Activated CD8-positive, alpha-beta T cell treated with anti-CD3 and anti-CD28 coated beads for 36 hours (primary cell): ENCODE results near the gene F9. TPM values are rescaled to one million over a fixed set of nuclear protein-coding genes. Genes with fewer than 3 reads are reported as not detected.
"Not testable (repeated sequence)": the region's sequence is repeated elsewhere in the genome, so short reads cannot be mapped to it uniquely, and the experiment has no call there.

ENCODE experiments used
- ATAC-seq: fragments of 200-7000 bp; cut with Tn5 transposase; one replicate; pipeline ENCODE4 v1.10.0; 2021; ENCODE audit warnings: mild to moderate bottlenecking, moderate library complexity
- CTCF ChIA-PET: fragments of 350-600 bp; sonication (Branson Sonifier 250); formaldehyde crosslinking; loops from one replicate; lab custom pipeline; 2021; ENCODE audit warnings: antibody characterized with exemption; lab: Charles Lee
- POLR2A ChIA-PET: fragments of 350-600 bp; sonication (Branson Sonifier 250); formaldehyde crosslinking; loops from one replicate; lab custom pipeline; 2021; ENCODE audit warnings: antibody characterized with exemption; lab: Charles Lee
- DNase-seq: peaks from one replicate; pipeline ENCODE4 v3.0.0-alpha.2; 2020
- H3K27ac Mint-ChIP-seq: one replicate; pipeline ENCODE4 v1.8.0; 2021; ENCODE audit warnings: mild to moderate bottlenecking, mixed read lengths
- H3K27me3 Mint-ChIP-seq: one replicate; pipeline ENCODE4 v1.8.0; 2021; ENCODE audit warnings: mixed read lengths
- H3K36me3 Mint-ChIP-seq: one replicate; pipeline ENCODE4 v1.8.0; 2021; ENCODE audit warnings: low read depth, mixed read lengths
- H3K4me1 Mint-ChIP-seq: one replicate; pipeline ENCODE4 v1.8.0; 2021; ENCODE audit warnings: low read depth, mixed read lengths
- H3K4me3 Mint-ChIP-seq: one replicate; pipeline ENCODE4 v1.8.0; 2021; ENCODE audit warnings: mild to moderate bottlenecking, moderate library complexity, mixed read lengths
- H3K9me3 Mint-ChIP-seq: one replicate; pipeline ENCODE4 v1.8.0; 2021; ENCODE audit warnings: mixed read lengths
- CTCF ChIP-seq: fragments of 200-600 bp; IDR thresholded peaks from one replicate; pipeline ENCODE4 v1.8.0; 2022; ENCODE audit warnings: antibody characterized with exemption, mild to moderate bottlenecking
- intact Hi-C: fragments of 100-400 bp; cut with micrococcal nuclease; formaldehyde crosslinking; loops from one replicate; pipeline ENCODE4 v1.10.0; 2022
- total RNA-seq, 2 experiments: library from RNA; stranded (reverse); gene quantifications; one replicate each; pipeline ENCODE4 v1.2.3, GENCODE V29; 2021

F9 gene
- total RNA-seq, 2 experiments from 2014 or later: not detected

- DNase-seq (no peak), ATAC-seq (no peak)
- Mint-ChIP-seq H3K9me3 (no peaks in the 10 kb centered on the region), H3K4me1 (no peaks in the 10 kb centered on the region), H3K27me3 (no peaks in the 10 kb centered on the region), H3K36me3 (no peaks in the 10 kb centered on the region), H3K27ac (no peak overlapping the region), H3K4me3 (no peak overlapping the region)
- TF ChIP-seq CTCF: no peak
- POLR2A ChIA-PET: no interaction called here
- intact Hi-C loops: no loop called here
- CTCF ChIA-PET: no interaction called here
Measured at GRCh38 chrX:139508099-139508498, 22.4 kb upstream of the F9 start.

GRCh38 chrX:139518475-139518874 lies 12.1 kb upstream of the F9 start:
- no peaks in the 10 kb centered on the region for H3K27me3 Mint-ChIP-seq
- no peak for TF ChIP-seq CTCF
- CTCF ChIA-PET: no interaction called here
- intact Hi-C loops: no loop called here
- ATAC-seq (no peak), DNase-seq (no peak)
- no peaks in the 10 kb centered on the region for H3K36me3 Mint-ChIP-seq
- no peak overlapping the region for H3K27ac Mint-ChIP-seq
- H3K4me3 Mint-ChIP-seq: no peak overlapping the region
- no peaks in the 10 kb centered on the region for H3K4me1 Mint-ChIP-seq
- POLR2A ChIA-PET: no interaction called here
- peaks cover 2% of the 10 kb centered on the region for H3K9me3 Mint-ChIP-seq

GRCh38 chrX:139528829-139529228 lies 1.7 kb upstream of the F9 start:
- H3K27ac Mint-ChIP-seq, H3K36me3 Mint-ChIP-seq, CTCF ChIA-PET, intact Hi-C loops, ATAC-seq, H3K4me1 Mint-ChIP-seq, H3K9me3 Mint-ChIP-seq, H3K4me3 Mint-ChIP-seq, POLR2A ChIA-PET, DNase-seq, H3K27me3 Mint-ChIP-seq: not testable (repeated sequence)

- DNase-seq (no peak), ATAC-seq (no peak)
- POLR2A ChIA-PET: no interaction called here
- H3K36me3 Mint-ChIP-seq: no peaks in the 10 kb centered on the region
- CTCF ChIA-PET: no interaction called here
- H3K27me3 Mint-ChIP-seq: no peaks in the 10 kb centered on the region
- no peaks in the 10 kb centered on the region for H3K9me3 Mint-ChIP-seq
- H3K27ac Mint-ChIP-seq: no peak overlapping the region
- no peaks in the 10 kb centered on the region for H3K4me1 Mint-ChIP-seq
- intact Hi-C loops: no loop called here
- H3K4me3 Mint-ChIP-seq: no peak overlapping the region
- TF ChIP-seq CTCF: no peak
Measured at GRCh38 chrX:139532834-139533233, 2.3 kb downstream of the F9 start.

GRCh38 chrX:139533444-139533843 lies 2.9 kb downstream of the F9 start:
- DNase-seq (no peak), ATAC-seq (no peak)
- Mint-ChIP-seq H3K9me3 (no peaks in the 10 kb centered on the region), H3K4me3 (no peak overlapping the region), H3K4me1 (no peaks in the 10 kb centered on the region), H3K36me3 (no peaks in the 10 kb centered on the region), H3K27ac (no peak overlapping the region), H3K27me3 (no peaks in the 10 kb centered on the region)
- POLR2A ChIA-PET: no interaction called here
- CTCF ChIA-PET: no interaction called here
- no peak for TF ChIP-seq CTCF
- intact Hi-C loops: no loop called here
